Ishikawa (cell line): ENCODE results near the gene SP3.

Experiments
- CEBPB ChIP-seq: IDR thresholded peaks from 2 replicates; pipeline ENCODE4 v1.6.1; 2012
- CREB1 ChIP-seq: IDR thresholded peaks from 2 replicates; pipeline ENCODE4 v1.6.1; 2012; ENCODE audit warnings: low read depth
- EGR1 ChIP-seq: IDR thresholded peaks from 2 replicates; pipeline ENCODE4 v1.6.1; 2012
- EP300 ChIP-seq: IDR thresholded peaks from 2 replicates; pipeline ENCODE4 v1.6.1; 2012; ENCODE audit warnings: borderline replicate concordance
- FOXM1 ChIP-seq: IDR thresholded peaks from 2 replicates; pipeline ENCODE4 v1.6.1; 2012; ENCODE audit warnings: low read depth, borderline replicate concordance
- NFIC ChIP-seq: IDR thresholded peaks from 2 replicates; pipeline ENCODE4 v1.6.1; 2012
- RAD21 ChIP-seq: IDR thresholded peaks from 2 replicates; pipeline ENCODE4 v1.6.1; 2012; ENCODE audit warnings: low read depth
- TAF1 ChIP-seq: IDR thresholded peaks from 2 replicates; pipeline ENCODE4 v1.6.1; 2012; ENCODE audit warnings: low read depth, mild to moderate bottlenecking
- TCF12 ChIP-seq: IDR thresholded peaks from 2 replicates; pipeline ENCODE4 v1.6.1; 2012; ENCODE audit warnings: low read depth
- TEAD4 ChIP-seq: IDR thresholded peaks from 2 replicates; pipeline ENCODE4 v1.6.1; 2012
- YY1 ChIP-seq: IDR thresholded peaks from 2 replicates; pipeline ENCODE4 v1.6.1; 2012; ENCODE audit warnings: low read depth
- ZBTB7A ChIP-seq: IDR thresholded peaks from 2 replicates; pipeline ENCODE4 v1.6.1; 2012; ENCODE audit warnings: low read depth
- TF ChIP-seq, protein P1 (sequence below): IDR thresholded peaks from 2 replicates; pipeline ENCODE4 v1.6.1; 2012
- TF ChIP-seq, protein P2 (sequence below): IDR thresholded peaks from 2 replicates; pipeline ENCODE4 v1.6.1; 2012
- TF ChIP-seq, protein P3 (sequence below): IDR thresholded peaks from 2 replicates; pipeline ENCODE4 v1.6.1; 2012; ENCODE audit warnings: low read depth, mild to moderate bottlenecking

The SP3 gene

DNA sequence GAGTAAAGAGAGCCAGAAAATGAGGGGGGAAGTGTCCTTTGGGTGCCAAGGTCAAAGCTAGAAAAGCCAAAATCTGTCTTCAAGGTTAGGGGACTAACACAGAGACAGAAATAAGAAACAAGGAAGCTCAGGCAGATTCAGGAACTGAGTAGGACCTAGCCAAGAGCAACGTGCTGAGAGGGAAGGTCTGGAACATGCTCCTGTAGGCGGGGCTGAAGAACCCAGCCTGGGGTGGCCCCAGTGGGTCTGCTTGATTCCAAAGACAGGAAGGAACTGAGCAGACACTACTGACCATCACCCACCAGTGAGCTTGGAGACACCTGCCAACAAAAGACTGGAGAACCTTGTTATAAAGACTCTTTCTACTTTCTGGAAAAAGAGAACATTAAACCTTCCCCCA, 105.1 kb downstream of the SP3 start:
- TF ChIP-seq TCF12 = no peak
- TF ChIP-seq, protein P1, sequence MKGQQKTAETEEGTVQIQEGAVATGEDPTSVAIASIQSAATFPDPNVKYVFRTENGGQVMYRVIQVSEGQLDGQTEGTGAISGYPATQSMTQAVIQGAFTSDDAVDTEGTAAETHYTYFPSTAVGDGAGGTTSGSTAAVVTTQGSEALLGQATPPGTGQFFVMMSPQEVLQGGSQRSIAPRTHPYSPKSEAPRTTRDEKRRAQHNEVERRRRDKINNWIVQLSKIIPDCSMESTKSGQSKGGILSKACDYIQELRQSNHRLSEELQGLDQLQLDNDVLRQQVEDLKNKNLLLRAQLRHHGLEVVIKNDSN = no peak
- TF ChIP-seq FOXM1 = no peak
- TF ChIP-seq, protein P2, sequence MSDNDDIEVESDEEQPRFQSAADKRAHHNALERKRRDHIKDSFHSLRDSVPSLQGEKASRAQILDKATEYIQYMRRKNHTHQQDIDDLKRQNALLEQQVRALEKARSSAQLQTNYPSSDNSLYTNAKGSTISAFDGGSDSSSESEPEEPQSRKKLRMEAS = no peak
- TF ChIP-seq RAD21 = no peak
- no peak for TF ChIP-seq ZBTB7A
- TF ChIP-seq CREB1 = no peak
- TF ChIP-seq CEBPB = no peak
- TF ChIP-seq, protein P3, sequence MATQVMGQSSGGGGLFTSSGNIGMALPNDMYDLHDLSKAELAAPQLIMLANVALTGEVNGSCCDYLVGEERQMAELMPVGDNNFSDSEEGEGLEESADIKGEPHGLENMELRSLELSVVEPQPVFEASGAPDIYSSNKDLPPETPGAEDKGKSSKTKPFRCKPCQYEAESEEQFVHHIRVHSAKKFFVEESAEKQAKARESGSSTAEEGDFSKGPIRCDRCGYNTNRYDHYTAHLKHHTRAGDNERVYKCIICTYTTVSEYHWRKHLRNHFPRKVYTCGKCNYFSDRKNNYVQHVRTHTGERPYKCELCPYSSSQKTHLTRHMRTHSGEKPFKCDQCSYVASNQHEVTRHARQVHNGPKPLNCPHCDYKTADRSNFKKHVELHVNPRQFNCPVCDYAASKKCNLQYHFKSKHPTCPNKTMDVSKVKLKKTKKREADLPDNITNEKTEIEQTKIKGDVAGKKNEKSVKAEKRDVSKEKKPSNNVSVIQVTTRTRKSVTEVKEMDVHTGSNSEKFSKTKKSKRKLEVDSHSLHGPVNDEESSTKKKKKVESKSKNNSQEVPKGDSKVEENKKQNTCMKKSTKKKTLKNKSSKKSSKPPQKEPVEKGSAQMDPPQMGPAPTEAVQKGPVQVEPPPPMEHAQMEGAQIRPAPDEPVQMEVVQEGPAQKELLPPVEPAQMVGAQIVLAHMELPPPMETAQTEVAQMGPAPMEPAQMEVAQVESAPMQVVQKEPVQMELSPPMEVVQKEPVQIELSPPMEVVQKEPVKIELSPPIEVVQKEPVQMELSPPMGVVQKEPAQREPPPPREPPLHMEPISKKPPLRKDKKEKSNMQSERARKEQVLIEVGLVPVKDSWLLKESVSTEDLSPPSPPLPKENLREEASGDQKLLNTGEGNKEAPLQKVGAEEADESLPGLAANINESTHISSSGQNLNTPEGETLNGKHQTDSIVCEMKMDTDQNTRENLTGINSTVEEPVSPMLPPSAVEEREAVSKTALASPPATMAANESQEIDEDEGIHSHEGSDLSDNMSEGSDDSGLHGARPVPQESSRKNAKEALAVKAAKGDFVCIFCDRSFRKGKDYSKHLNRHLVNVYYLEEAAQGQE = no peak
- TF ChIP-seq TAF1 = no peak
- TF ChIP-seq NFIC = no peak
- TF ChIP-seq EP300 = no peak

DNA sequence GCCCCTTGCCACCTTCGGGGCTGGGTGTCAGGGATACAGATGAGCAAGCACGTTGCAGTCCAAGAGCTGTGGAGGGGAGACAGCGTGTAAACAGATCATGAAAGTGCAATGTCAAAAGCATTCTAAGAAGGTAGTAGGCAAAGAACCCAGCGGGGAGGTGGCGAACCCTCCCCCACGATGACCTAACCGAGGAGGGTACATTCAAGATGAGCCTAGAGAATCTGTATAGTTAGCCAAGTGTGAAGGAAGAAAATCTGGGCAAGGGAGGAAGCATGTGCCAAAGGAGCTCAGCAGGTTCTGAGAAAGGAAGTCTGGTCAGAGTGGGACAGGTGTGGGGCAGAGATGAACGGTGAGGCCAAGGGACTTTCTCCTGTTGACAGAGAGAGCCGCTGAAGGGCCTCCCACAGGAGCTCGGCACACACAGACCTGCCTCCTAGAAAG, 106.9 kb downstream of the SP3 start:
- TF ChIP-seq, protein P1 = no peak
- TF ChIP-seq CEBPB (no peak), EP300 (no peak), ZBTB7A (no peak), EGR1 (no peak), TCF12 (no peak), CREB1 (no peak), YY1 (no peak), TAF1 (no peak), NFIC (no peak), TEAD4 (no peak), FOXM1 (no peak), RAD21 (no peak)
- TF ChIP-seq, protein P2 = no peak
- TF ChIP-seq, protein P3 = no peak
